UCSD-AML1 (cell line): Measurements from ENCODE around the gene MED13.
"Not testable (repeated sequence)": the region's sequence is repeated elsewhere in the genome, so short reads cannot be mapped to it uniquely, and the experiment has no call there.

Experiments
- DNase-seq: peaks from one replicate; lab custom pipeline; 2025; ENCODE audit not compliant: unreplicated experiment; lab: John Stamatoyannopoulos, UW

Gene MED13

DNA sequence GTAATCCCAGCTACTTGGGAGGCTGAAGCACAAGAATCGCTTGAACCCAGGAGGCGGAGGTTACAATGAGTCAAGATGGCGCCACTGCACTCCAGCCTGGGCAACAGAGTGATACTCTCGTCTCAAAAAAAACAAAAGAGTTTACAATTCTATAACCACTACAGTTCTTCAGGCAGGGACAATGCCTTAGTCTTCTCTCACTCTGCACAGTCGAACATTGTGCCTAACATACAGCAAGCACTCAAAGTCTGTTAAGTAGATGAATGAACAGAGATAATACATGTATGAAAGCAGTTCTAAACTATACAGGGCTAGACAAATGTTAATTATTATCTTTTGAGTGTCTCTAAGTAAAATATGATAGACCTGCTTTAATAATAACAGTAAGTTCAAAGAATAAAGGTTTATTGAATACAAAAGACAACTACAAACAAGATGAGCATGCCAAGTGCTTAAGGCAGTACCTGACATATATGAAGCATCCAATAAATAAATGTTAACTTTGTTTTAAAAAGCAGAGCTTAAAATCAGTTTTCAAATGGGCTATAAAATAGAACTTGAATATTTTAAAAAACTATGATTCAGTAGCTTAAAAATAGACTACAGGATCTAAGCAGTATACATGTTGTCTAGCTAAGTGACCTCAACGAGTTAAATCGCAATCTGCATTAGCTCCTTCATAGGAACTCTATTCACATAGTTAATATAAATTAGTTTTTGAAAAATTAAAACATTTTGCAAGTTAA lies 156.6 kb downstream of the MED13 start:
- no peak for DNase-seq

- no peak for DNase-seq
Observed at GRCh38 chr17:61907361-61907760, 157.7 kb downstream of the MED13 start.

- no peak for DNase-seq
Observed at GRCh38 chr17:61904094-61904710, 160.9 kb downstream of the MED13 start.

DNA sequence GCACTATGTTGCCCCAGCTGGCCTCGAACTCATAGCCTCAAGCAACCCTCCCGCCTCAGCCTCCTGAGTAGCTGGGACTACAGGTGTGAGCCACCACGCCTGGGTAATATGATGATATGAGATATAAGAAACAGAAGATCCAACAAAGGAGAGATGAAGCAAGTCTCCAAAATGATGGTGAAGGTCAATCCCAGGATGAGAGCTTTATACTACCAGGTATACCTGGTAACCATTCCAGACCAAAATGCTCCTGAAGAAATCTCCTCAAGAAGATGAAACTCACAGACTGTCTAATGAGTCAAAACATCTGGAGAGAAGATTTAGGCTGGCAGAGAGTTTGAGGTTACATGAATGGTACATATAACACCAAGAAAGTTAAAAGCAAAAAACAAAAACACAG lies 161.8 kb downstream of the MED13 start:
- no peak for DNase-seq

GRCh38 chr17:61897548-61898180 lies 167.4 kb downstream of the MED13 start:
- DNase-seq, result no peak

DNA sequence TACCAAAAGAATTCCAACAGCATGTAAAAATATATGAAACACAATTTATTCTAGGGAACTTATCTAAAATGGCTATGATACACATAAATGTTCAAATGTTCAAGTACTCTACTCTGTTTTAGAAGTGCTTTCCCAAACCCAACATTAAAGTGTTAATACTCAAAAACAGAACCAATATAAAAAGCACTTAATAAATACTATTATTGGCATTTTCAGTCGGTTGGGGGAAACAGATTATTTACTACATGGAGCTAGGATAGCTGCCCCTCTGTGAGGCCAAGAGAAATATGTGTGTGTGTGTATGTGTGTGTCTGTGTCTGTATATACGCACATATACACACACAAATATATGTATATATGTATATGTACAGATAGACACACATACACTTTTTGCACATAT lies 169.7 kb downstream of the MED13 start:
- DNase-seq, result no peak

DNA sequence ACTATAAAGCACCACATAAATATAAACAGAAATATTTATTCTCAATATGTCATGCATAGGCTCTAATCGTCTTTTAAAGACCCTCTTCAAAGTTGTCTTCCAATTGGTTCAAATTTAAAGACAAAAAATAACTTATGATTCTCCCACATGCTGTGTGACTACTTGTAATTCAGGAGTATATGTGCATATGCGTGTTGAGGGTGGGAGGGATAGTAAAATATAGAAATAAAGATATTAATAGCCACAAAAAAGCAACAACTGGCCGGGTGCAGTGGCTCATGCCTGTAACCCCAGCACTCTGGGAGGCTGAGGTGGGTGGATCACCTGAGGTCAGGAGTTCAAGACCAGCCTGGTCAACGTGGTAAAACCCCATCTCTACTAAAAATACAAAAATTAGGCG lies 170.8 kb downstream of the MED13 start:
- not testable (repeated sequence) for DNase-seq
